Measurements from ENCODE around the gene MSRB3. TPM values are rescaled to one million over a fixed set of nuclear protein-coding genes. Genes with fewer than 3 reads are reported as not detected.
"Not testable (repeated sequence)": the region's sequence is repeated elsewhere in the genome, so short reads cannot be mapped to it uniquely, and the experiment has no call there.

Gene MSRB3
- total RNA-seq, 1 donor from 2014 or later: 1.6 TPM

GRCh38 chr12:65449400-65449799 is 170.9 kb downstream of the MSRB3 start:
- Histone ChIP-seq H3K36me3 (ENCODE audit: control insufficient read depth, insufficient read depth, low read length) (no peaks in the 10 kb centered on the region), H3K27me3 (ENCODE audit: control insufficient read depth, insufficient read depth, low read length) (no peaks in the 10 kb centered on the region), H3K4me3 (ENCODE audit: low read depth, low read length) (no peak overlapping the region)
- DNase-seq (ENCODE audit: low read depth) (peak; percentile 60), FAIRE-seq (no peak)
- no peak for TF ChIP-seq CTCF (IDR thresholded peaks at IDR 0.05; ENCODE audit: insufficient read depth, low read length, severe bottlenecking)

GRCh38 chr12:65450625-65451024 is 172.1 kb downstream of the MSRB3 start:
- H3K36me3 ChIP-seq (ENCODE audit: control insufficient read depth, insufficient read depth, low read length): no peaks in the 10 kb centered on the region
- FAIRE-seq (no peak), DNase-seq (ENCODE audit: low read depth) (no peak)
- no peak for TF ChIP-seq CTCF (IDR thresholded peaks at IDR 0.05; ENCODE audit: insufficient read depth, low read length, severe bottlenecking)
- no peaks in the 10 kb centered on the region for H3K27me3 ChIP-seq (ENCODE audit: control insufficient read depth, insufficient read depth, low read length)
- no peak overlapping the region for H3K4me3 ChIP-seq (ENCODE audit: low read depth, low read length)

GRCh38 chr12:65454115-65454787 is 175.8 kb downstream of the MSRB3 start:
- FAIRE-seq: no peak
- Histone ChIP-seq H3K27me3 (ENCODE audit: control insufficient read depth, insufficient read depth, low read length) (no peaks in the 10 kb centered on the region), H3K36me3 (ENCODE audit: control insufficient read depth, insufficient read depth, low read length) (no peaks in the 10 kb centered on the region), H3K4me3 (ENCODE audit: low read depth, low read length) (no peak overlapping the region)
- no peak for DNase-seq (ENCODE audit: low read depth)
- no peak for TF ChIP-seq CTCF (IDR thresholded peaks at IDR 0.05; ENCODE audit: insufficient read depth, low read length, severe bottlenecking)

GRCh38 chr12:65457341-65457740 is 178.9 kb downstream of the MSRB3 start:
- not testable (repeated sequence) for H3K4me3 ChIP-seq (ENCODE audit: low read depth, low read length); FAIRE-seq; H3K27me3 ChIP-seq (ENCODE audit: control insufficient read depth, insufficient read depth, low read length); DNase-seq (ENCODE audit: low read depth); H3K36me3 ChIP-seq (ENCODE audit: control insufficient read depth, insufficient read depth, low read length)

- DNase-seq (ENCODE audit: low read depth) (no peak), FAIRE-seq (no peak)
- H3K4me3 ChIP-seq (ENCODE audit: low read depth, low read length): no peak overlapping the region
- no peaks in the 10 kb centered on the region for H3K27me3 ChIP-seq (ENCODE audit: control insufficient read depth, insufficient read depth, low read length)
- TF ChIP-seq CTCF (IDR thresholded peaks at IDR 0.05; ENCODE audit: insufficient read depth, low read length, severe bottlenecking): no peak
- H3K36me3 ChIP-seq (ENCODE audit: control insufficient read depth, insufficient read depth, low read length): no peaks in the 10 kb centered on the region
These were observed 180.2 kb downstream of the MSRB3 start for GRCh38 chr12:65458718-65459117.

GRCh38 chr12:65459545-65459944 is 181.1 kb downstream of the MSRB3 start:
- no peak for TF ChIP-seq CTCF (IDR thresholded peaks at IDR 0.05; ENCODE audit: insufficient read depth, low read length, severe bottlenecking)
- no peak overlapping the region for H3K4me3 ChIP-seq (ENCODE audit: low read depth, low read length)
- no peaks in the 10 kb centered on the region for H3K36me3 ChIP-seq (ENCODE audit: control insufficient read depth, insufficient read depth, low read length)
- DNase-seq (ENCODE audit: low read depth) (no peak), FAIRE-seq (no peak)
- H3K27me3 ChIP-seq (ENCODE audit: control insufficient read depth, insufficient read depth, low read length): no peaks in the 10 kb centered on the region
